HepG2 (cell line): ENCODE data around the gene COLQ. TPM values are rescaled to one million over a fixed set of nuclear protein-coding genes. Genes with fewer than 3 reads are reported as not detected.
A peak's percentile ranks its signal among the peaks of the same experiment; 100 is the strongest.

ENCODE experiments used
- ATAC-seq: fragments of 200-7000 bp; cut with Tn5 transposase; 3 replicates; pipeline ENCODE4 v1.9.1; 2020; ENCODE audit warnings: mild to moderate bottlenecking, moderate library complexity
- BruUV-seq: library from RNA; stranded (reverse); fragments of 400-500 nt; replicated peaks from 2 replicates; lab custom pipeline; 2021; lab: Mats Ljungman, UMichigan
- CTCF ChIA-PET: fragments of 300-600 bp; formaldehyde crosslinking; extraction: SDS; loops from one replicate; lab custom pipeline; 2021; ENCODE audit warnings: low total read pairs, inconsistent platforms, low intra/inter-chr PET ratio; lab: Yijun Ruan, JAX
- POLR2A ChIA-PET: fragments of 350-600 bp; sonication (Branson Sonifier 250); formaldehyde crosslinking; loops from one replicate; lab custom pipeline; 2020; ENCODE audit warnings: antibody characterized with exemption, inconsistent platforms; lab: Yijun Ruan, JAX
- DNase-seq: peaks from one replicate; pipeline ENCODE4 v3.0.0-alpha.2; 2015; ENCODE audit warnings: low spot score
- FAIRE-seq: peaks from 3 replicates; lab custom pipeline; 2011; peaks lifted over from hg19 to GRCh38; lab: Jason Lieb, UNC
- H2AFZ ChIP-seq: one replicate; pipeline ENCODE4 v1.6.1; 2011; ENCODE audit warnings: low read length, inconsistent platforms
- H3K27ac ChIP-seq: fragments of 300-600 bp; 3 replicates; pipeline ENCODE4 v1.8.0; 2011; ENCODE audit warnings: mixed run types, mild to moderate bottlenecking, mixed read lengths, low read length, inconsistent platforms; ENCODE audit not compliant: insufficient read depth; ENCODE audit errors: extremely low read length
- H3K27me3 ChIP-seq, 2 experiments: fragments of 200-600 bp in 1 of 2; 2 replicates in 1 of 2; 3 replicates in 1 of 2; pipeline versions ENCODE4 v1.6.0 to v1.8.0; 2011; ENCODE audit warnings: low read length in 2 of 2, mild to moderate bottlenecking in 2 of 2, moderate library complexity in 2 of 2, inconsistent platforms in 1 of 2; ENCODE audit not compliant: insufficient read depth in 2 of 2, control insufficient read depth in 1 of 2
- H3K36me3 ChIP-seq, 2 experiments: fragments of 200-600 bp in 1 of 2; replicated peaks in 1 of 2; 2 replicates in 1 of 2; 3 replicates in 1 of 2; pipeline versions ENCODE4 v1.5.1 to v1.8.0; 2011; ENCODE audit warnings: low read length in 2 of 2, inconsistent platforms in 1 of 2; ENCODE audit not compliant: insufficient read depth in 2 of 2, control insufficient read depth in 1 of 2
- H3K4me1 ChIP-seq: 2 replicates; pipeline ENCODE4 v1.5.1; 2012; ENCODE audit warnings: low read length, inconsistent platforms; ENCODE audit not compliant: insufficient read depth
- H3K4me2 ChIP-seq: 2 replicates; pipeline ENCODE4 v1.6.0; 2011; ENCODE audit warnings: low read depth, low read length, inconsistent platforms
- H3K4me3 ChIP-seq, 3 experiments: fragments of 200-600 bp in 1 of 3; sonication (generic), shearing (Covaris generic) in 1 of 3; replicated peaks in 1 of 3; 2 replicates each; pipeline ENCODE4 v1.5.1; 2011 to 2016; ENCODE audit warnings: low read length in 3 of 3, inconsistent platforms in 2 of 3, low read depth in 2 of 3, mild to moderate bottlenecking in 2 of 3, control low read depth in 1 of 3, mixed read lengths in 1 of 3; ENCODE audit not compliant: insufficient read depth in 1 of 3
- H3K79me2 ChIP-seq: one replicate; pipeline ENCODE4 v1.6.1; 2011; ENCODE audit warnings: low read length, inconsistent platforms; ENCODE audit not compliant: insufficient read depth
- H3K9ac ChIP-seq: 2 replicates; pipeline ENCODE4 v1.6.0; 2011; ENCODE audit warnings: mild to moderate bottlenecking, low read depth, low read length, inconsistent platforms; ENCODE audit not compliant: insufficient read depth
- H3K9me3 ChIP-seq: 2 replicates; pipeline ENCODE4 v1.5.1; 2012; ENCODE audit warnings: mild to moderate bottlenecking, low read length
- H4K20me1 ChIP-seq: 2 replicates; pipeline ENCODE4 v1.6.0; 2011; ENCODE audit warnings: inconsistent platforms, mild to moderate bottlenecking, low read length, moderate library complexity; ENCODE audit not compliant: insufficient read depth
- BCLAF1 ChIP-seq: fragments of 450-650 bp; IDR thresholded peaks from 2 replicates; pipeline ENCODE4 v1.6.1; 2017; ENCODE audit warnings: mild to moderate bottlenecking
- FLYWCH1 ChIP-seq: sonication (generic); formaldehyde crosslinking; IDR thresholded peaks from 2 replicates; pipeline ENCODE4 v1.8.1; 2023; ENCODE audit warnings: mild to moderate bottlenecking, missing genetic modification reagents
- KDM2A ChIP-seq: sonication (generic); formaldehyde crosslinking; IDR thresholded peaks from 2 replicates; pipeline ENCODE4 v1.4.0; 2020; ENCODE audit warnings: low read depth, missing genetic modification reagents, borderline replicate concordance
- MBD4 ChIP-seq: IDR thresholded peaks from 2 replicates; pipeline ENCODE4 v1.6.1; 2012; ENCODE audit warnings: low read length, inconsistent platforms, borderline replicate concordance
- MIXL1 ChIP-seq: IDR thresholded peaks from 2 replicates; pipeline ENCODE4 v1.6.1; 2016
- NCOA1 ChIP-seq: sonication (generic); formaldehyde crosslinking; IDR thresholded peaks from 2 replicates; pipeline ENCODE4 v1.9.0; 2021; ENCODE audit warnings: missing genetic modification reagents
- PHF5A ChIP-seq: IDR thresholded peaks from one replicate; pipeline ENCODE4 v1.6.1; 2018; ENCODE audit warnings: low read depth, missing genetic modification reagents; ENCODE audit not compliant: unreplicated experiment
- TOE1 ChIP-seq: sonication (generic); formaldehyde crosslinking; IDR thresholded peaks from 2 replicates; pipeline ENCODE4 v1.4.0; 2020; ENCODE audit warnings: mild to moderate bottlenecking, missing genetic modification reagents
- ZC3H4 ChIP-seq: sonication (generic); formaldehyde crosslinking; IDR thresholded peaks from 2 replicates; pipeline ENCODE4 v1.4.0; 2020; ENCODE audit warnings: missing genetic modification reagents, borderline replicate concordance
- ZFP82 ChIP-seq: sonication (generic); formaldehyde crosslinking; IDR thresholded peaks from 2 replicates; pipeline ENCODE4 v1.5.1; 2020; ENCODE audit warnings: mild to moderate bottlenecking, missing genetic modification reagents, borderline replicate concordance
- ZNF432 ChIP-seq: sonication (generic); formaldehyde crosslinking; IDR thresholded peaks from 2 replicates; pipeline ENCODE4 v1.5.0; 2020; ENCODE audit warnings: missing genetic modification reagents, mild to moderate bottlenecking, borderline replicate concordance
- ZNF550 ChIP-seq: sonication (generic); formaldehyde crosslinking; IDR thresholded peaks from 2 replicates; pipeline ENCODE4 v1.4.0; 2020; ENCODE audit warnings: mild to moderate bottlenecking, missing genetic modification reagents, borderline replicate concordance
- ZNF883 ChIP-seq: sonication (generic); formaldehyde crosslinking; IDR thresholded peaks from 2 replicates; pipeline ENCODE4 v1.5.1; 2020; ENCODE audit warnings: mild to moderate bottlenecking, missing genetic modification reagents; ENCODE audit errors: not compliant biosample characterization
- ZSCAN21 ChIP-seq: sonication (generic); formaldehyde crosslinking; IDR thresholded peaks from 2 replicates; pipeline ENCODE4 v1.8.0; 2022; ENCODE audit warnings: mild to moderate bottlenecking, missing genetic modification reagents, moderate library complexity, borderline replicate concordance
- WGBS: methylation state at CpG from one replicate; pipeline ENCODE4 v1.1.6; 2017; ENCODE audit warnings: low lambda C conversion rate; 5-methylcytosine and 5-hydroxymethylcytosine counted together
- in situ Hi-C: cut with HindIII; loops from 2 replicates; pipeline ENCODE4 v1.10.0; 2017; ENCODE audit warnings: low pct_unique_long_range_greater_than_20kb; ENCODE audit not compliant: extremely low pct_ligation_motif_present
- intact Hi-C: fragments of 100-400 bp; cut with micrococcal nuclease; formaldehyde crosslinking; loops from one replicate; pipeline ENCODE4 v1.10.0; 2022; ENCODE audit not compliant: unreplicated experiment
- polyA plus RNA-seq, 8 experiments: library from polyadenylated mRNA; depleted of rRNA in 3 of 8; stranded (reverse) in 7 of 8; unstranded in 1 of 8; fragments of >200 nt; fragmentation: Illumina TruSeq in 4 of 8; extraction: Trizol in 4 of 8; gene quantifications; 2 replicates each; pipeline versions ENCODE4 v1.2.1 to v1.2.3, GENCODE V29; 2011 to 2016; ENCODE audit warnings: low read depth in 4 of 8, missing spikeins in 1 of 8, mixed read lengths in 1 of 8; ENCODE audit not compliant: insufficient read depth in 1 of 8
- total RNA-seq, 5 experiments: library from RNA; depleted of rRNA; stranded (reverse); fragments of >200 nt; fragmentation: Illumina TruSeq; extraction: Trizol; gene quantifications; 2 replicates each; pipeline ENCODE4 v1.2.3, GENCODE V29; 2016; ENCODE audit warnings: low read depth in 1 of 5

The COLQ gene
- total and polyA plus RNA-seq, 2 of the 13 experiments (the other 11 are each of a cell fraction or from before 2014, with no cell fraction given) = 0.31 to 0.46 TPM

GRCh38 chr3:15427981-15428380, 93.5 kb downstream of the COLQ start (continued):
- no peak for TF ChIP-seq BCLAF1

- CTCF ChIA-PET = no interaction called here
- no peak for FAIRE-seq
- TF ChIP-seq ZFP82 = peak; percentile 57
- no peak for TF ChIP-seq NCOA1 (CRISPR knock-in tag)
- TF ChIP-seq TOE1 (CRISPR knock-in tag) = no peak
- no peak for TF ChIP-seq MBD4
- no peak for TF ChIP-seq ZC3H4
- TF ChIP-seq MIXL1 (CRISPR knock-in tag) = 0 out of 2 replicates have a peak, but pooled peaks have one; percentile 22
- TF ChIP-seq ZNF550 (CRISPR knock-in tag) = no peak
- TF ChIP-seq ZNF432 (CRISPR knock-in tag) = no peak
- TF ChIP-seq PHF5A (CRISPR knock-in tag) = no peak
- TF ChIP-seq KDM2A (CRISPR knock-in tag) = peak; percentile 58
- TF ChIP-seq BCLAF1 = no peak
- no peak for TF ChIP-seq FLYWCH1 (CRISPR knock-in tag)
- TF ChIP-seq ZSCAN21 (CRISPR knock-in tag) = no peak; the same call in 1 of the 2 replicates
- TF ChIP-seq ZNF883 = no peak
Observed at GRCh38 chr3:15427182-15427880, 94.2 kb downstream of the COLQ start, which contains the start of the genes EAF1 and METTL6. Gene EAF1, plus strand, starts transcription at chr3:15427598. Its CDS starts 182 bp downstream, at chr3:15427780. Gene METTL6, minus strand, starts transcription at chr3:15427544. Its CDS starts 1,033 bp downstream, at chr3:15426511.

More at GRCh38 chr3:15427182-15427880, 94.2 kb downstream of the COLQ start, which contains the start of the genes EAF1 and METTL6:
- BruUV-seq = TSS peak; percentile 67
- Histone ChIP-seq H3K27ac (peak within 1 kb of the TSS; percentile 80), H3K4me1 (peaks cover 37% of the 10 kb centered on the region), H2AFZ (peak within 1 kb of the TSS; percentile 71), H4K20me1 (peaks cover 4% of the 10 kb centered on the region; the same call in 1 of the 2 replicates), H3K9ac (peak within 1 kb of the TSS; percentile 93), H3K79me2 (peaks cover 68% of the 10 kb centered on the region), H3K4me2 (peak within 1 kb of the TSS; percentile 92), H3K4me3 (peak within 1 kb of the TSS; percentile 91 to 99 (median 97)), H3K27me3 (peaks cover 0 to 5% of the 10 kb centered on the region in 2 experiments; a peak in 1 of 5 replicates), H3K36me3 (peaks cover 8 to 26% of the 10 kb centered on the region in 2 experiments), H3K9me3 (no peaks in the 10 kb centered on the region)
- in situ Hi-C loops = loop anchor here (5.0 kb wide), 1 partner anchor 130 kb away; no protein-coding TSS in a partner anchor
- peak; percentile 97 for ATAC-seq
- POLR2A ChIA-PET = interaction anchor here (1.0 kb wide), 1 partner anchor 127 kb away, joined by 3 read pairs; no protein-coding TSS in a partner anchor
- peak; percentile 71 for DNase-seq
- intact Hi-C loops = loop anchor here (1.0 kb wide), 1 partner anchor 130 kb away; no protein-coding TSS in a partner anchor
- 0% methylated on average over 8 of the region's 52 CpGs for WGBS
